ENCODE data around the gene AGBL4.

DNA sequence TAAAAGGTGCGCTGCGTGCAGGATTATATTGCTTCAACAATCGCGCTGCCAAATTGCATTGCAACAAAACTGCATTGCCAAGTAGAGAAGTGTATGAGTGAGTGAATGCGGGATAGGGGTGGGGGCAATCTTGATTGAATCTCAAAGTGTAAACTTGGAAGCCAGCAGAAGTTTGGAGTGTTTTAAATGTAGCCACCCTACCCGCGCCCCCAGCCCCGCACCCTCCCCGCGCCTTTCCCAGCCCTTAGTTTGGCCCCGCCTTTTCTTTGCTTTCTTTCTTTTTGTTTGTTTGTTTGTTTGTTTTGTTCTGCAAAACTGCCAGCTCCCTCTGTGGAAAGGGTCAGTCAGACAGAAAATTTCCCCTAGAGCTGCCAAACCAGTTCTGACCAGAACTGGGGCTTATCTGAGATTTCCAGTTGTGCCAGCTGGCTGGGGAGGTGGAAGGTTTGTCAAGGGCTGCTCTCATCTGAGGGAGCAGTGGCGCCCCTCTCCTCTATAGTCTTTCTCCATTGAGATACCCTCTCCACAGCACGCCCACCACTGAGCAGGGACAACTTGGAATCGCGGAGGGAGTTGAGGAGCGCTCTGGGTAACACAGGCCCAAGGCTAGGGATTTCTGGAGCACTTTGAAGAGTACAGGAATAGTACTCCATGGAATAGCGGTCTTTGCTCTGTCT is 1246.4 kb downstream of the AGBL4 start:
- TF ChIP-seq, protein P1, sequence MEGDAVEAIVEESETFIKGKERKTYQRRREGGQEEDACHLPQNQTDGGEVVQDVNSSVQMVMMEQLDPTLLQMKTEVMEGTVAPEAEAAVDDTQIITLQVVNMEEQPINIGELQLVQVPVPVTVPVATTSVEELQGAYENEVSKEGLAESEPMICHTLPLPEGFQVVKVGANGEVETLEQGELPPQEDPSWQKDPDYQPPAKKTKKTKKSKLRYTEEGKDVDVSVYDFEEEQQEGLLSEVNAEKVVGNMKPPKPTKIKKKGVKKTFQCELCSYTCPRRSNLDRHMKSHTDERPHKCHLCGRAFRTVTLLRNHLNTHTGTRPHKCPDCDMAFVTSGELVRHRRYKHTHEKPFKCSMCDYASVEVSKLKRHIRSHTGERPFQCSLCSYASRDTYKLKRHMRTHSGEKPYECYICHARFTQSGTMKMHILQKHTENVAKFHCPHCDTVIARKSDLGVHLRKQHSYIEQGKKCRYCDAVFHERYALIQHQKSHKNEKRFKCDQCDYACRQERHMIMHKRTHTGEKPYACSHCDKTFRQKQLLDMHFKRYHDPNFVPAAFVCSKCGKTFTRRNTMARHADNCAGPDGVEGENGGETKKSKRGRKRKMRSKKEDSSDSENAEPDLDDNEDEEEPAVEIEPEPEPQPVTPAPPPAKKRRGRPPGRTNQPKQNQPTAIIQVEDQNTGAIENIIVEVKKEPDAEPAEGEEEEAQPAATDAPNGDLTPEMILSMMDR (optimal IDR thresholded peaks at IDR 0.05 in 1 of 3, IDR thresholded peaks at IDR 0.05 in 1 of 3, conservative IDR thresholded peaks at IDR 0.05 in 1 of 3; ENCODE audit: extremely low read depth in 1 of 3, insufficient read depth in 2 of 3, low read length in 3 of 3) = no peak
- TF ChIP-seq EZH2 (IDR thresholded peaks at IDR 0.05; ENCODE audit: low read length) = peak; percentile 28

All from keratinocyte (primary cell).